GM19193 (cell line): ENCODE data around the gene GPHA2.

ENCODE experiments used
- POLR2A ChIP-seq: IDR thresholded peaks from 4 replicates; pipeline ENCODE4 v1.6.1; 2011; ENCODE audit not compliant: insufficient read depth, insufficient read length; ENCODE audit errors: extremely low read depth

GPHA2 gene

DNA sequence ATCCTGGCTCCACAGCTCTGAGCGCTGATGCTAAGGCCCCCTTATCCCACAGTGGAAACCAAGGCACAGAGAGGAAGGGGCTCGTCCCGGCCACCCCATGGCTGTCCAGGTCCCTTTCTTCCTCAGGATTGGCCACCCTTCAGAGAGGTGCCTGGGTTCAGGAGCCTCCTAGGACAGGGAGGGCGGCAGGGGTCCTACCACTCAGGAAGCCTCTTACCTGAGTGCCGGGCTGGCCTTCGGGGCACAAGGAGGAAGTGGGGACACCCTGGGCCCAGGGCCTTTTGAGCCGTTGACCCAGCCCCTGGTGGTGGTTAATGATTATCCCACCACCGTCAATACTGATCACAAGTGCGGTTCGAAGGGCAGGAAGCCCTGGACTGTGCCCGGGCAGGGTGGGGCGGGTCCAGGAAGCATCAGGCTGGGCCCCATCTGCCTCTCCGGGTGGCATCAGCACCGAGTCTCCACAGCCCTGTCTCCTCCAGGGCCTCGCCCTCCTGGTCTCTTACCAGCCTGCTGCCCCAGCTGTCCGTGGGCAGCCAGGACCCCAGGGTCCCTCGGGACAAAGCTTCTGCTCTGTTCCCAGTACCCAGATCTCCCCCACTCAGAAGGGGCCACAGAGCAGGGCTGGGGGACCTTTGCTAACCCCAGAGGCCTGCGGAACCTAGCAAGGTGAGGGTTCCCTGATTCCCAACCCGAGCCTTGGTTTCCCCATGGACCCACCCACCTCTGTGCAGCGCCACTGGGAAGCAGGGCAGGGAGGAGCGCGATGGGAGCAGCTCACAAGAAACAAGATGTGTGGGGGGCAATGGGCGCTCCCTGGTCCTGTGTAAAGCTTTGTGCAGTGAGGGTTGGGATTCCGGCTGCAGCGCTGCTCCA is 42.3 kb downstream of the GPHA2 start:
- no peak for TF ChIP-seq POLR2A

DNA sequence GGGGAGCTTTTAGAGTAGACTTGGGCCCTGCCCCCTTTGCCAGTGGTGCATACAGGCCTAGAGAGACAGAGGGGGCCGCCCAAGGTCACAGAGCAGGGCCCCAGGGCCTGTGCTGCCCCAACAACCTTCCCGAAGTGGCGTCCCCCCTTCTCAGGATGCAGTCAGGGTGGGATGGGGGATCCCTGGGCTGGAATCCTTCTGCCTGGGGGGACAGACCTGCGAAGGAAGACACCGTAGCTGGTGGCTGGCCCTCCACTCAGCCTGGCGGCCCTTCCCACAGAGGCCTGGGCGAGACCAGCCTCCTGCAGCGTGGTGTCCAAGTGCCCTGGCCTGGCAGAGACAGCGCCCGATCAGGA is 42.9 kb downstream of the GPHA2 start:
- no peak for TF ChIP-seq POLR2A

DNA sequence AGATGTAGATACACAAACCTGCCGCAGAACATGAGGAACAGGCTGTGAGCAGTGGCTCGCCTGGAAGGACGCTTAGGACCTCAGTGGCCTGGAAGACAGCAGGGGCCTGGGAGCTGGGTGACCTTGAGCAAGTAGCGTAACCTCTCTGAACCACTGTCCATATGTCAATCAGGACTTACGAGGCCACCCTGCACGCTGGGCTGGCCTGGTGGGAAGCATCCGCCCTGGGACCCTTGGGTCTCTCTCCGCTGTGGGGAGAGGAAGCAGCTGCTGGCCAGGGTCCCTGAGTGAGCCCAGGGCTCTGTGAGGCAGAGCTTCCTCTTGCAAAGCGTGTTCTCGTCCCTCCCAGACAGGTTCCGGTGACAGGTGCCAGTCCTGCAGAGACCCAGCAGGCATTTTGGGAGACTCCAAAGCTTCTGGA is 43.3 kb downstream of the GPHA2 start:
- TF ChIP-seq POLR2A = no peak

DNA sequence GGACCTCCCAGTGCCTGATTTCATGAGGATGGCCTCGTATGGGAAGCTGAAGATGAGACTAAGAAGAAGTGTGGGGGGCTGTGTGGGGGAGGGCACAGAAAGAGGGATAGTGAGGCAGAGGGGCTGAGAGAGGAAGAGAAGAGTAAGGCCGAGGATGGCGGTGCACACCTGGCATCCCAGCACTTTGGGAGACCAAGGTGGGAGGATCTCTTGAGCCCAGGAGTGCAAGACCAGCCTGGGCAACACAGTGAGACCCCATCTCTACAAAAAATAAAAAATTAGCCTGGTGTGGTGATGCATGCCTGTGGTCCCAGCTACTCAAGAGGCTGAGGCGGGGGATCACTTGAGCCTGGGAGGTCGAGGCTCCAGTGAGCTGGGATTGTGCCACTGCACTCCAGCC is 43.8 kb downstream of the GPHA2 start:
- no peak for TF ChIP-seq POLR2A

DNA sequence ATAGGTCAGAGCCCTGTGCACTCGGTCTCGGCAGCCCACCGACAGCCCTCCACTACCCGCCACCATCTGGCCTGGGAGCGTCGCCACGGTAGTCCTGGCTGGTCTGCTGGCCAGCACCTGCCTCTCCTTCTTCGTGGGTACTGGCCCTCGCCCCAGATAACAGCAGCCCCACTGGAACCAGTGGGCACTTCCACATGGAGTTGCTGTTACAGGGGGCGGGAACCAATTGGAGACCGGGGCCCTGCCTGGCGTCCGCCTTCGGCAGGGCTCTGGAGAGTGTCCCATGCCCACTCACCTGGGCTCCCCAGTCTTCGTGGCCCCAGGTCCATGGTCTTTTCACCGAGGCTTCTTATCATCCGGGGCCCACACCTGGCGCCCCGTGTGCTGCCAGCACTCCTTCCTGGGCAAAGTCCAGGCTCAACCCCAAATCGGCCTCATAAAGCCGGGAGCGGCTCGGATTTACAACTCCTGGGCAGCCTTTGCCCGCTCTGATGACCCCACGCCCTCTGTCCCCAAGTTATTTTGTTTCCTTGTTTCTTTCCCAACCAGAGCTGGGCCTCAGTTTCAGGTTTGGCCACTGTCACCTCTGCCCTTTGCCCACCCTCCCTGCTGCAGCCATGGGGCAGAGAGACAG is 44.4 kb downstream of the GPHA2 start:
- no peak for TF ChIP-seq POLR2A

DNA sequence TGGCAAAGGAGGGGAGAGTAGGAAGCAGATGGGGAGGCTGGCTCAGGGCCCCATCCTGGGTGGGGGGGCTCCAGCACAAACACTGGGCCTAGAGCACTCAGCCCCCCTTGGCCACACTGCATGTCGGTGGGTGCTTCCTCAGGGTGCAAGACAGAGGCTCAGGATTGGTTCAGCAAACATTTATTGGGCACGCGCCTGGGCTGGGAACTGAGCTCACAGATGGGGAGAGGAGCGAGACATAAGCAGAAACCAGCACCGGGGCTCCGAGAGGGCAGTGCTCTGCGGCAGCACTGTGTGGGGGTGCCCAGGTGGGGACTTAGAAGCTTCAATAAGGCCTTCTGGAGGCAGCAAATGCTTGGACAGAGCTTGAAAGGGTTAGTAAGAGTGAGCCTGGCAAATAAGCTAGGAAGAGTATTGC is 45.2 kb downstream of the GPHA2 start:
- no peak for TF ChIP-seq POLR2A

DNA sequence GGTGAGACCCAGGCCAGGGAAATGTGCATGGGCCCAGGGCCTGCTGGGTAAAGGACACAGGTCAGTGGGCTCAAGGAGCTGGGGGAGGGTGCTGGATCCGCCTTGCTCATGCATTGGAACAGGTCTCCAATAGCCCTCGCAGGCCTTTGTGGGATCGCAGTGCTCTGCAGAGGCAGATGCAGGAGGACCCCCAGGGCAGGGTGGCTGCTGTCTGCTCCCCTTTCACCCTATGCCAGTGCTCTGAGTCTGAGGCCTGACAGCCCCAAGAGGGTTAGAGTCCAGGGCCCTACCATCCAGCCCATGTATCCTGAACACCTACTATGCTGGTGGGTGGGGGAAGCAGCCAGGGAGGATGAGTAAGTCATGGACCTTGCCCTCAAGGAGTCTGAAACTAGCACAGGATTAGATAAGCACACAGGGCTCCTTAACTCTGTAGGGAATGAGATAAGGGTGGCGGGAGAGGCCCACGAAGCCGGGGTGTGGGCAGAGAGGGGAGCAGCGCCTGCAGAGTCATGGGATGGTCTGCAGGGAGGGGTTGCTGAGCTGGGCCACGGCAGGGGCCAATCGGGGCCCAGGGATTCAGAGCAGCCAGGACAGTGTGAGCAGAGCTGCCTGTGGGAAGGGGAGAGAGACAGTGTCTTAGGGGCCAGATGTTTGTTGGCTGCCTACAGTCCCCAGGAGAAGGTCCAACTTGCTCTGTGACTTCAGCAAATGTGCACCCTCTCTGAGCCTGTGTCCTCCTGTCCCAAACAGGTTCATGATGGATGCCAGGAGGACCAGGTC is 46.8 kb downstream of the GPHA2 start:
- TF ChIP-seq POLR2A = no peak

DNA sequence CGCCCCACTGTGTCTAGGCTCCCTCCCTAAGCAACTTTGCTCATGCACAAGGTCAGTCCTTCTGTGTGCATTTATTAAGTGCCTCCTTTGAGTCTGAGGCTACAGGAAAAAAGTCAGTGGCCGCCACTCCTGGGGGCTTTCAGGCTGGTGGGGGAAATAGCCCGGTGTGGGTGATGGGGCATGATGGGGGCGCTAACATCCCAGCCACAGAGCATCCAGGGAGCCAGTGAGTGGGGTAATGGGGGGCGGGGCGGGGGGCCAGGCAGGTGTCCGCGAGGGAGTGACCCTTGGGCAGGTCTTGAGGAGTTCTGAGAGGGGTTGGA is 47.3 kb downstream of the GPHA2 start:
- no peak for TF ChIP-seq POLR2A

DNA sequence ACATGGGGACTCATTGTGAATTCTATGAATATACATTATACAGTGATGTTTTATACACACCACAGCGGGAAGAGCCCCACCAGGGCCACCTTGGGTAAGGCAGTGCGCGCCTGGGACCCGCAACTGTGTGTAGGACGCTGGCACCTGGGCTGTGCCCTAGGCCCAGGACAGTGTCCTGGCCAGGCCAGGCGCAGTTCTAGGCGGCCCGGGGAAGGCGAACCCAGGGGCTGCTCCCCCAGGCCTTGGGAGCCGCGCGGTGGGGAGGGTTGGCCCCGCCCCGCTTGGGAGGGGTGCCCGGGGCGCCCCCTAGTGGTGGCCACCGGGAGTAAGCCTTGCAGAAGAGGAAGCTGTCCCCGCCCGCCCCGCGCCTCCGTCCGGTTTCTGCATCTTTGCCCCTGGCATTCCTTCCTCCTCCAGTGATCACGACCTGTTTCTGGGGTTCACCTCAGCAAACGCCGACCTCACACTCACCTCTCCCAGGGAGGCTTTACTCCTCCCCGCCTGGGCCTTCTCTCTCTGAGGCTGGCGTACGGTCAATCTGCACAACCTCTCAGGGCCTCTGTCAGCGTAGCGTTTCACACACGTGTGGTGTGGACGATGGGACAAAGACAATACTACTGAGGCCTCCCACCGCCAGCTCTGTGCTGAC is 47.8 kb downstream of the GPHA2 start:
- peak; percentile 40 for TF ChIP-seq POLR2A

DNA sequence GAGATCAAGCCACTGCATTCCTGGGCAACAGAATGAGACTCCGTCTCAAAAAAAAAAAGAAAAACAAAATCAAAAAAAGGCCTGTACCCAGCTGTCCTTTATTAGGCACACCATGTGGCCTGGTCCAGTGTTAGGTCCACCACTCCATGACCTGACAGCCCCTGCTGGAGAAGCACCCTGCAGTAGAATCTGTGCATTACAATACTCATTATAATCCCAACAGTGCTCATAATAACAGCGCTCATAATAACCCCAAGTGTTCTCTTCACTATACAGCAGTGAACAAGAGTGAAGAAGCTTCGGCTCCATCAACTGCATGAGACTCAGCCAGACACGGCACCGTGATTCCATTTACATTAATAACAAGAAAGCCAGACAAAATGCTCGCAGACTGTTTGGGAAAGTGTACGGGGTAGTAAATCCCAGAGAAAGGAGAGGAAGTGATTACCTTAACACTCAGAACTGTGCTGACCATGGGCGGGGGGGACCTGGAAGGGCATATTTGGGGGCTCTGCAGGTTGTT is 48.4 kb downstream of the GPHA2 start:
- no peak for TF ChIP-seq POLR2A

DNA sequence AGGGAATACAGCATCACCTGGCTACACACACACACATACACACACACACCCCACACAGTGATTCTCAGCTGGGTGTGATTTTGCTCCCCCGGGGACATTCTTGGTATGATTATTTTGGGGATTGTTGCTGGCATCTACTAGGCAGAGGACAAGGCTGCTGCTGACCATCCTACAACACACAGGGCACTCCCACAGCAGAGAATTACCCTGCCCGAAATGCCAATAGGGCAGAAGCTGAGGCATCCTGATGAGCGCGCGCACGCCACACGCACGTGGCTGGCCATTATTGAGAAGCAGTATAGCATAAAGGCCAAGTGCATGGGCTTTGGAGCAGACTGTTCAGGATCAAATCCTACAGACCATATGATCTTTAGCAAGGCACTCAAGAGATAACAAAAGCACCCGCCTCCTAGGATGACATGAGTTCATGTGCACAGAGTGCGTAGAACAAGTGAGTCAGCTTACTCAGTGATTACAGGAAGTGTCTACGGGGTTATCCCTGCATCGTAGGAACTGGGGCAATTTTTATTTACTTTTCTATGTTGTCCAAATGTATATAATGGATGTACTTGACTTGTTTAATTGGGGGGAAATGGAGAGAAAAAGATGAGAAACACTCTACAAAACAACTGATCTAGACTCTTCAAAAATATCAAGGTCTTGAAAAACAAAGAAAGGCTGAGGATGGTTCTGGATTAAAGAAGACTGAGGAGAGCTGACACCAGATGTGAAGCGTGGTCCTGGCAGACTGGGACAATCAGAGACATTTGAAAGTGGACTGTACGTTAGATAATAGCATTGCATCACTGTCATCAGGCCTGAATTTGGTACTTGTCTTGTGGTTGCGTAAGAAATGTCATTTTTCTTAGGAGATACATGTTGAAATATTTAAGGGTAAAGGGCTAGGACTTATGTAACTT is 50.1 kb downstream of the GPHA2 start:
- TF ChIP-seq POLR2A = no peak
